ENCODE measurements around the gene GP1BA.

The GP1BA gene

GRCh38 chr17:4951486-4951885, 19.4 kb downstream of the GP1BA start:
- no peak for DNase-seq

DNA sequence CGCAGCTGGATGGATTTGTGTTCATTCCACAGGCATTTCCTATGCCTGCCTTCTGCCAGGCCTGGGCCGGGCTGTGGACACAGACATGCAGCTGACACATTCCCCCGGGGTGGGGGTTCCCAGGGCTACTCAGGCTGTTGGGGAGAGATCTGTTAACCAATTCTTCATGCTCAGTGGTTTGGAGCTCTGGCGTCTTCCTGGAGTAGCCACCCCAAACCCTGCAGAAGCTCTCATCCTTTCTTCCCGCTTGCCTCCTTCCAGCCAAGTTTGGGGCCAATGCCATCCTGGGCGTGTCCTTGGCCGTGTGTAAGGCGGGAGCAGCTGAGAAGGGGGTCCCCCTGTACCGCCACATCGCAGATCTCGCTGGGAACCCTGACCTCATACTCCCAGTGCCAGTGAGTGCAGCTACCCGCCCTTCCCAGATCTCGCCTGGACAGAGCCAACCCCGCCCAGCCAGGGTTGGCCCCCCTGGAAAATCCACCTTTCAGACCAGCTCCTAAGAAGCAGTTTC, 21.4 kb downstream of the GP1BA start:
- no peak for DNase-seq

GRCh38 chr17:4955091-4955490, 23.0 kb downstream of the GP1BA start:
- DNase-seq: no peak

- DNase-seq: no peak
Measured at GRCh38 chr17:4956493-4957061, 24.5 kb downstream of the GP1BA start.

- DNase-seq: no peak
Measured at GRCh38 chr17:4958102-4958501, 26.0 kb downstream of the GP1BA start.

GRCh38 chr17:4959261-4959965, 27.3 kb downstream of the GP1BA start:
- no peak for DNase-seq

DNA sequence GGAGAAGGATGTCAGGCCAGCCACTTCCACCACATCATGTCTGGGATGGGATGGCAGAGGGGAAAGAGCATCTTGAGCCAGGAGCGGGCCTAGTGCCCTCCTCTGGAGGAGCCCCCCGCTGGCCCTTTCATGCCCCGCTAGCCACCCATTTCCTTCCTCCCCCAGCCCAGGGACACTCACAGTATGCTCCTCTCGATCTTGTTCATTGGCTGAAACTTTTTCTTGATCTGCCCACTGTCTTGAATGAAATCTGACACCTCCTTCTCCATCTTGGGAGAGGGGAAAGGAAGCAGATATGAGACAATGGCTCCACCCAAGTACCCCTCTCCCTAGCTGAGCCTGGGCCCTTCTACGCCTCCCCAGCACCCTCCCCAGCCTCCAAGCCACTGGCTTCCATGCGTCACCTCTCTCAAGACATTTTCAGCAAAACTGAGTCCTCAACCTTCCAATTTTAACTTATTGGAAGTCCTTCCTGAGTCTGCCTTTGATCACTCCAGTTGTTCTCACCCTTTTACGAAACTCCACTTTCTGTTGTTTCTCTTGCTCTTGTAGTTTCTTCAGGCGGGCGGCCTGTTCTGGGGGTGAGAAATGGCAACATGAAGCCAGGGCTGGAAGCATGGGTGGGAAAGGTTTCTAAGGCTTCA, 28.3 kb downstream of the GP1BA start:
- no peak for DNase-seq

- DNase-seq: no peak
Measured at GRCh38 chr17:4965311-4965986, 33.4 kb downstream of the GP1BA start.

- DNase-seq: peak; percentile 97
Measured at GRCh38 chr17:4966844-4967538, 34.9 kb downstream of the GP1BA start.

DNA sequence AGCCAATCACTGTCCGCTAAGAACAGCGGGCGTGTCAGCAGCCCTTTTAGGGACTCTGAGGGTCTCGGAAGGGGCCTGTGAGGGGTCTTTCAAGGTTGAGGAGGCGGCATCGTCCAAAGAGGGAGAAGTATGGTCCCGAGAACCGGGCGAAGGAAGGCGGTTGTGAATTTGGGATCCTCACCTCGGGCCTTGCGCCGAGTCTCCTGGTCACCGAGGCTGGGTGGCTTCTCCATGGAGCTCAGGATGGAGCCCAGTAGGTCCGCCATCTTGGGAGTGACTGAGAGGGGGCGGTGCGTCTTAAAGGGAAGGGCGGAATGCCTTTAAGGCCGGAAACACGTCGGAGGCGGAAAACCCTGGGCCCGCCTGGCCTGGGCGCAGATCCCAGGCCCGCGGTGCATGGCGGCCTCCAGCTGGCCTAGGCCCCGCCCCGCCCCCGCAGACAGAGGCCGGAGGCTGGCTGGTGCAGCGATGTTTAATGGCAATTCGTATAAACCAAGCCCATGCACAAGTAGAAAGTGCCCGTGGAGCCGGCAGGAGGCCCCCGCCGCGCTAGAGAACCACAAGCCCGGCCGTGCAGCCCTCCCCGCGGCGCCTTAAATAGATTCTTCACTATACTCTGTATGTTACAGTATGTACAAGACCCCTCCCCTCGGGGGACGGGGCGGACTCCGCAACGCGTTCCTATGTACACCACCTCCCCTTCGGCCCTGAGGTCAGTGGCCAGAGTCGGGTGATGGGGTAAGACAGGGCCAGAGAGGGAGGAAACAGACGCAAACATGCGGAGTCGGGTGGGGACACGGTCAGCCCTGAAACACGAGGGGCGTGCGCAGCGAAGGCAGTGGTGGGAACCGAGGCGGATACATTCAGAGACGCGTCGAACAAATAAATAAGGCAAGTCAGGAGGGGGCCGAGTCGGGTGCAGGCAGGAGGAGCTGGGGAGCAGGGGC, 35.7 kb downstream of the GP1BA start, which contains the start of gene SPAG7:
Gene SPAG7 (minus strand): TSS at position 279 of the 947 bp plus-strand sequence. CDS start 13 bp downstream, at position 266.
- peak; percentile 93 for DNase-seq

DNA sequence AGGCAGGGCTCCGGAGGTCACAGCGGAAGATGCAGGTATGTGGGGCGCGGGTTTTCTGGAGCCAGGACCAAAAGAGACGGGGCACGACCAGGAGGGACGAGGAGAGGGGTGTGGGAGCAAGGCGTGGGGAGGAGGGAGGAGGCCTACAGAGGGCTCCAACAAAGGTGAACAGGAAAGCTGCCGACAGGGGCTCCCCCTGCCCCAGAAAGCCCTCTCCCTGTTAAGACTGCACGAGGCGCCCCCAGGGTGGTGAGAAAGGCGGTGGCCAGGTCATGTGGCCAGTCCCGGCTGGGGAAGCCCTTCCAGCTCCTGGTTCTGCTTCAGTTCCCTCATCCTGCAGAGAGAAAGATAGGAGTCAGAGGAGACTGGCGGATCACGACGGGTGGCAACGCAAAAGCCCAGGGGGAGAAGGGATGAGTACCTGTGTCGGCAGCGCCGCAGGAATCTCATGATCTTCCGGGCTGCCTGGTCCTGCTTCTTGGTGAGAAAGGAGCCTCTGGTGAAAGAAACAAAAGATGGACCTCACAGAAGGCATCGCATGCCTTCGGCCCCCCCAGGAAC, 36.5 kb downstream of the GP1BA start:
- no peak for DNase-seq

DNA sequence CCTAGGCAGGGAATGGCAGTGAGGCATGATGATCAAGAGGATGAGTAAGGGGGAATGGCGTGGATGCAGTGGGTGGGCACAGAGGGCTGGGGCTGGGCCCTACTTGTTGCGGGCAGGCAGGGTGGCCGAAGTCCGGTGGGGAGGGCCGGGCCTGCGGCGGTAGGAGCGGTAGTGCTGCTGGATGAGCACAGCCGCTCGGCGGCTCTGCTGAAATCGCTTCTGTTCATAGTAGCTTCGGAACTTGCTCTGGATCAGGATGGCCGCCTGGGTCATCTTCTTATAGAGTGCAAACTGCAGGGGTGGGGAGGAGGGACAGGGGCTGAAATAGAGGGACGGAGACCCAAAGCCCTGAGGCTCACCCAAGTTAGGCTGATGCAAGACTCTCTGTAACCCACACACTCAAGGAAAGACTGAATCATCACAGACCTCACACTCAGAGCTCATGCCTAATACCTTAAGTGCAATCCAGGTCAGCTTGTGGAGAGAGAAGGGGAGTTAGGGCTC, 37.0 kb downstream of the GP1BA start:
- no peak for DNase-seq

DNA sequence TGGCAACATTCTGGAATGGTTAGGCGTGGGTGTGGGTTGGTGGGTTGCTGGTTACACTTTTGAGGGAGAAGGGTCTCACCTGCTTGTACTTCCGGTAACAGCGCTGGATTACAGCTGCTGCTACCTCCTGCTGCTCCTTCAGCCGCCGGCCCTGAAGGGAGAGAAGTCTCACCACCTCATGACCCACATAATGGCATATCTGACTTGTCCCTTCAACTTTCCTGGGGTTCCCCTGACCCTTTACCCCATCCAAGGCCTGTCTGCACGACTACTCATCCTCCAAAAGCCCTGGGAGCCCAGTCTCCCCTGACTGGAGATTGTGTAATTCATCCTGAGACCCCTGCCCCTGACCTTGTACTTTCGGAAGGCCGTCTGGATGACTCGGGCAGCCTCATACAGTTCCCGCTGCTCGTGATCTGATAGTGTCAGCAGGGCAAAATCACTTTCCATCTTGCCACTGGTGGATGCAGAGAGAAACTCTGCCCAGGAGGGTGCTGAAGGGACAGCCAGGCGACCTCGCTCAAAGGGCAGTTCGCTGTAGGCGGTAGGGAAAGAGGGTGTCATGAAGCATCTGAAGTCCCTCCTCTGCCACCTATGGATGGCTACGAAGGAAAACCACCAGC, 37.6 kb downstream of the GP1BA start:
- no peak for DNase-seq

- DNase-seq: no peak
Measured at GRCh38 chr17:4970273-4970672, 38.2 kb downstream of the GP1BA start.

DNA sequence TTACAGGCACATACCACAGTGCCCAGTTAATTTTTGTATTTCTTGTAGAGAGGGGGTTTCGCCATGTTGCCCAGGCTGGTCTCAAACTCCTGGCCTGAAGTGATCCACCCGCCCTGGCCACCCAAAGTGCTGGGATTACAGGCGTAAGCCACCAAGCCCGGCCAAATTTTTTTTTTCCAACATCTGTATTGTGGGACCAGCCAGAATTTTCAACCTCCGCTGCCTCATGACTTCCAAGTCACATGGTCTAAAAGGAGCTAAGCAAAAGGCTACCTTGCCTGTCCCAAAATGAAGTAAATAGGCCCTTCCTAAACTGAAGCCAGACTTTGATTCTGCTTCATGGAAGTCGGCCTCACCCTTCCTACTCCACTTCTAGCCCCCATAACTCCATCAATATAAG, 39.7 kb downstream of the GP1BA start:
- no peak for DNase-seq

DNA sequence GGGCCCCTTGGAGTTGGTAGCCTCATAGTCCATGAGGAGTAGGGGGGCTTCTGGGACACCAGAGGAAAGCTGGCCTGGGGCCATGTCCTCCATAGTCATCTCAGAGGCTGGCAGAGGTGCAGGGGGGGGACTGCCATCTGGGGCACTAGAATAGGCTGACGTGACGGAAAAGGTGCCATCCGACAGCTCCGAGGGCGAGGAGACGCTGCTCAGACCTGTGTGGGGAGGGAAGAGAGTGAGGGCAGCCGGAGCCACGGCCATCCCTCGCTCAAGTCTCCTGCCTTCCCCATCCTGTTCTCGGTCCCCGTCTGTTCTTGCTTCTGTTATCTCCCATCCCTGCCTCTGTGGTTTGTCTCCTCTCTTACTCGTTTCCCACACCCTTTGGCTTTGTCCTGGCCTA, 40.2 kb downstream of the GP1BA start:
- DNase-seq: no peak

DNA sequence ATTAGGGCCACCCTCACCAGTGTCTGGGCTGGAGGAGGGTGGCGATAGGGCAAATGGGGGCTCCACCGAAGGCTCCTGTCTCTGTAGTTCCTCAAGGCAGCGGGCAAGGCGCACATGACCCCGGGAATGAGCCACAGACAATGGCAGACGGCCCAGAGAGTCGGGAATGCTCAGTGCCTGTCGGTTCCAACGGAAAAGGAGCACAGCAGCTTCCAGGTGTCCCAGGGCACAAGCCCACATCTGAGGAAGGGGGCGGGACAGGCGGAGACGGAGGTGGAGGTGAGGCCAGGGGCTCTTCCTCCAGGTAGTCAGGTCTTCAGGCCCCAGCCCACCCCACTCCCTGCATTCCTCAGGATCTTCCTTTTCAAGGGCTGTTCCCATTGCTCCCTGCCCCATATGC, 40.7 kb downstream of the GP1BA start:
- no peak for DNase-seq

GRCh38 chr17:4973256-4974114, 41.4 kb downstream of the GP1BA start:
- no peak for DNase-seq

DNA sequence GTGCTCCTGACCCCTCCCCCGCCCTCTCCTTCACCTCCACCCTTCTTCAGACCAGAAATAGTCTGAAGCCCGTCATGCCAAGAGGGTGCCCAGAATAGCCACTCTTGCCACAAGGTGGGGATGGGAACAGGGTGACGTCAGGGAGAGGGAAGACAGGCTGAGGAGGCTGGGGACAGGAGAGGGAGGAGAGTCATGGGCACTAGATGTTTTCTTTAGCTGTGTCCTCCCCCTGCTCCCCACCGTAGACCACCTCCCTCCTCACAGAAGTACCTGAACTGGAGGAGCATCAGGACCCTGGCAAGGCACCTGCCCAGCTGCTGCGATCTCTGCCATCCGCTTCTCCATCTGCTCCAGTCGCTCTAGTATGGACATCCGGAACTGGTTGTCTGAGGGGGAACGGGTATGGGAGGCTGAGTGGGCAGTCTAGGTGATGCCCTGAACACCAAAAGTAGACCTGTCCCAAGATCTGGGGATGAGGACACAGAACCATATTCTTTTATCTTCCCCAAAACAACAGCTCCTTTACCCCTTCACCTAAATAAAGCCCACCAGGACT, 42.1 kb downstream of the GP1BA start:
- DNase-seq: no peak
